Stimulated activated CD4-positive, alpha-beta T cell treated with anti-CD3 and anti-CD28 coated beads, Interleukin-4, amount 100 ng/mL, for 1 hour (primary cell): Measurements from ENCODE around the gene RBBP6.
"Not testable (repeated sequence)": the region's sequence is repeated elsewhere in the genome, so short reads cannot be mapped to it uniquely, and the experiment has no call there.

Experiments used
- DNase-seq: peaks from one replicate; pipeline ENCODE4 v3.0.0-alpha.2; 2020

Gene RBBP6

GRCh38 chr16:24573141-24573540 lies 33.8 kb downstream of the RBBP6 start:
- no peak for DNase-seq

DNA sequence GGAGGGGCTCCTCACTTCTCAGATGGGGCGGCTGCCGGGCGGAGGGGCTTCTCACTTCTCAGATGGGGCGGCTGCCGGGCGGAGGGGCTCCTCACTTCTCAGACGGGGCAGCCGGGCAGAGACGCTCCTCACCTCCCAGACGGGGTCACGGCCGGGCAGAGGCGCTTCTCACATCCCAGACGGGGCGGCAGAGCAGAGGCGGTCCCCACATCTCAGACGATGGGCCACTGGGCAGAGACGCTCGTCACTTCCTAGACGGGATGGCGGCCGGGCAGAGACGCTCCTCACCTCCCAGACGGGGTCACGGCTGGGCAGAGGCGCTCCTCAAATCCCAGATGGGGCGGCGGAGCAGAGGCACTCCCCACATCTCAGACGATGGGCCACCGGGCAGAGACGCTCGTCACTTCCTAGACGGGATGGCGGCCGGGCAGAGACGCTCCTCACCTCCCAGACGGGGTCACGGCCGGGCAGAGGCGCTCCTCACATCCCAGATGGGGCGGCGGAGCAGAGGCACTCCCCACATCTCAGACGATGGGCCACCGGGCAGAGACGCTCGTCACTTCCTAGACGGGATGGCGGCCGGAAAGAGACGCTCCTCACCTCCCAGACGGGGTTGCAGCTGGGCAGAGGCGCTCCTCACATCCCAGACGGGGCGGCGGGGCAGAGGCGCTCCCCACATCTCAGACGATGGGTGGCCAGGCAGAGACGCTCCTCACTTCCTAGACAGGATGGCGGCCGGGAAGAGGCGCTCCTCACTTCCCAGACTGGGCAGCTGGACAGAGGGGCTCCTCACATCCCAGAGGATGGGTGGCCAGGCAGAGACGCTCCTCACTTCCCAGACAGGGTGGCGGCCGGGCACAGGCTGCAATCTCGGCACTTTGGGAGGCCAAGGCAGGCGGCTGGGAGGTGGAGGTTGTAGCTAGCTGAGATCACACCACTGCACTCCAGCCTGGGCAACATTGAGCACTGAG lies 35.4 kb downstream of the RBBP6 start:
- DNase-seq, result not testable (repeated sequence)

GRCh38 chr16:24575791-24576190 lies 36.4 kb downstream of the RBBP6 start:
- DNase-seq, result not testable (repeated sequence)

DNA sequence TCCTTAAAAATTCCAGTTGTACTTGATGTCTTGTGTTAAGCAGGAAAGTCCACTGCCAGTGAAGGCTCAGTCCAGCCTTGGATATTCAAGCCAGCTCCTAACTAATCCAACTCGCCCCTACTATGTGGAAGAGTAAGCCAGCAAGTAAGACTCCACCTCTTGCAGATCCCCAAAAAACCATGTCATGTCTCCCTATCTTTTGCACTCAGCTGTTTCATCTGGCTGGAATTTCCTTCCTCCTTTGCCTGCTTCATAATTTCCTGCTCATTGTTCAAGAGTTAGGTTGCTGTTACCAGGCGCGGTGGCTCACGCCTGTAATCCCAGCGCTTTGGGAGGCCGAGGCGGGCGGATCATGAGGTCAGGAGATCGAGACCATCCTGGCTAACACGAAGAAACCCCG lies 37.8 kb downstream of the RBBP6 start:
- no peak for DNase-seq

GRCh38 chr16:24580665-24581064 lies 41.3 kb downstream of the RBBP6 start:
- DNase-seq, result no peak

DNA sequence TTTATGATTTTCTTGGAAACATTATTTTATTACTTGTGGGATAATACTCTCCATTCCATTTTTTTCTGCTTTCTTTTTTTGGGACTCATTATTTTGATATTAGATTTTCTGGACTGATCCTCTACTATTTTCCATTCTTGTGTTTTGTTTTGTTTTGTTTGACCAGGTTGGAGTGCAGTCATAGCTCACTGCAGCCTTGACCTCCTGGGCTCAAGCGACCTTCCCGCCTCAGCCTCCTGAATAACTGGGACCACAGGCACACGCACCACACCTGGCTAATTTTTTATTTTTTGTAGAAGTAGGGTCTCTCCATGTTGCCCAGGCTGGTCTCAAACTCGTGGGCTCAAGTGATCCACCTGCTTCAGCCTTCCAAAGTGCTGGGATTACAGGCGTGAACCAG lies 44.1 kb downstream of the RBBP6 start:
- no peak for DNase-seq

DNA sequence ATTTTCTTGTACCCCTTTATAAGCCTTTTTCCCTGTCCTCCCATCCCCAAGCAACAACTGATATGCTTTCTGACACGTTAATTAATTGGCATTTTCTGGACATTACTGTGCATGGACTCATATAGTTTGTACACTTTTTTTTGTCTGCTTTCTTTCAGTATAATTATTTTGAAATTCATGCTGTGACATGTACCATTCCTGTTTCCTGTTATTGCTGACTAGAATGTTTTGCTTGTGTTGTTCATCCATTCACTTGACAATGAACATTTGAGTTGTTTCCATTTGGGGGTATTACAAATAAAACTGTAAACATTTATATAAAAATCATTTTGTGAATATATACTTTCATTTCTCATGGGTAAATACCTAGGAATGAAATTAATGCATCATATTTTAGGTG lies 50.6 kb downstream of the RBBP6 start:
- no peak for DNase-seq

- DNase-seq, result no peak
Observed at GRCh38 chr16:24598777-24599437, 59.5 kb downstream of the RBBP6 start.

- DNase-seq, result no peak
Observed at GRCh38 chr16:24609417-24609739, 70.0 kb downstream of the RBBP6 start.

- DNase-seq, result peak; percentile 22
Observed at GRCh38 chr16:24609740-24610415, 70.5 kb downstream of the RBBP6 start.

DNA sequence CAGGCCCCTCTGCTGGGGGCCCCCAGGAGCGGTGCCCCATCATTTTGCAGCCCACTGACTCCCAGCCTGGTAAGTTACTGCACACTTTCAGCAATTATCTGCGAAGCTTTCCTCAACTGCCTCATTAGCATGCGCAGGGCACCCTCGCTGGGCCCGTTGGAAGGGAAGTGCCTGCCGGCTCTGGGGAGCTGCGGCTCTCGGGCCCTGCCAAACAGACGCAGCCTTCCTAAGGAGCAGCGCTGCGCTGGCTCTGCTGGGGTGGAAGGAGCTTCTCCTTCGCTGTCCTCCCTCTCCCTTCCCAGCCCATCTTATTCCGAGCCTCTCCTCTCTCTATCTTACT lies 71.0 kb downstream of the RBBP6 start:
- DNase-seq, result no peak

- DNase-seq, result no peak
Observed at GRCh38 chr16:24611310-24611709, 71.9 kb downstream of the RBBP6 start.

DNA sequence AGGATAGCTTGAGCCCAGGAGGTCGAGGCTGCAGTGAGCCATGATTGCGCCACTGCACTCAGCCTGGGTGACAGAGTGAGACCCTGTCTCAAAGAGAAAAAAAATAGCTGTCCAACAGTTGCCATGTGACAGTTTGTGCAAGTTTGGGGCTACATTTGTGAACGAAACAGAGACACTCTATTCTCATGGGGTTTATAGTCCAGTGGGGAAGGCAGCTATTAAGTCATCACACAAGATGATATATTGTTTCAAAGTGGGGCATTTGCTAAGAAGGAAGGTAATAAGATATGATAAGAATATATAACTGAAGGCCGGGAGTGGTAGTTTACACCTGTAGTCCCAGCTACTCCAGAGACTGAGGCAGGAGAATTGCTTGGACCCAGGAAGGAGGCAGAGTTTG lies 73.3 kb downstream of the RBBP6 start:
- no peak for DNase-seq

DNA sequence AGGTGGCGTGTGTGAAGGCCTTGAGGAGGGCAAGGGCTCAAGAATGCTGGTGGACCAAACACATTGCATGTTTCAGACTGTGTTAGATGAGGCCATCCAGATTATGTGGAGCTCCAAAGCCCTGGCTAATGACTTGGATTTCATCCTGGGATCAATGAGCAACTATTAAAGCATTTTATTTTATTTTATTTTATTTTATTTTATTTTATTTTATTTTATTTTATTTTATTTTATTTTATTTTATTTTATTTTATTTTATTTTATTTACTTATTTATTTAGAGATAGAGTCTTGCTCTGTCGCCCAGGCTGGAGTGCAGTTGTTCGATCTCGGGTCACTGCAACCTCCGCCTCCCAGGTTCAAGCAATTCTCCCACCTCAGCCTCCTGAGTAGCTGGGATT lies 73.9 kb downstream of the RBBP6 start:
- DNase-seq, result not testable (repeated sequence)

DNA sequence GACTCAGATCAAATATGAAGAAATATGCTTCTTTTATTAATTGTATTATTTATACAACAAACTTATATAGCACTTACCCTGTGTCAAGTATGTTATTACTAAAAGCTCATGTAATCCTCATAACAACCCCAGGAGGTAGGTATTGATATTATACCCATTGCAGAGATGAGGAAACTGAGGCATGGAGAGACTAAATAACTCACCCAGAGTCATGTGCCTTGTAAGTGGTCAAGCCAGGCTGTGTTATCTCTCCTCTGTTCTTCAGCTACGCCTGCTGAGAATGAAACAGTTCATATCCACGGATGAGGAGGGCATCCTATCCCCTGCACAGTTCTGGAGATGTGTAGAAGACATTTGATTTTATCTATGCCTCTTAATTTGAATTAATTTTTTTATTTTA lies 78.1 kb downstream of the RBBP6 start:
- no peak for DNase-seq
